Activated CD4-positive, alpha-beta T cell treated with anti-CD3 and anti-CD28 coated beads, Interleukin-2, amount 10 ng/mL, durations not matched to agents 7 days and 5 days (primary cell): Measurements from ENCODE around the gene TRIM38. TPM values are rescaled to one million over a fixed set of nuclear protein-coding genes. Genes with fewer than 3 reads are reported as not detected.

Source experiments
- CTCF ChIA-PET: fragments of 350-600 bp; sonication (Branson Sonifier 250); formaldehyde crosslinking; loops from one replicate; lab custom pipeline; 2021; ENCODE audit warnings: antibody characterized with exemption; lab: Charles Lee
- POLR2A ChIA-PET: fragments of 350-600 bp; sonication (Branson Sonifier 250); formaldehyde crosslinking; loops from one replicate; lab custom pipeline; 2021; ENCODE audit warnings: antibody characterized with exemption; lab: Charles Lee
- DNase-seq: peaks from one replicate; pipeline ENCODE4 v3.0.0-alpha.2; 2020
- H3K27ac Mint-ChIP-seq: one replicate; pipeline ENCODE4 v1.8.0; 2021; ENCODE audit warnings: mild to moderate bottlenecking, moderate library complexity, mixed read lengths
- H3K27me3 Mint-ChIP-seq: one replicate; pipeline ENCODE4 v1.8.0; 2021; ENCODE audit warnings: mixed read lengths
- H3K36me3 Mint-ChIP-seq: one replicate; pipeline ENCODE4 v1.8.0; 2021; ENCODE audit warnings: low read depth, mixed read lengths
- H3K4me1 Mint-ChIP-seq: one replicate; pipeline ENCODE4 v1.8.0; 2021; ENCODE audit warnings: mixed read lengths
- H3K4me3 Mint-ChIP-seq: one replicate; pipeline ENCODE4 v1.8.0; 2021; ENCODE audit warnings: mild to moderate bottlenecking, moderate library complexity, mixed read lengths
- H3K9me3 Mint-ChIP-seq: one replicate; pipeline ENCODE4 v1.8.0; 2021; ENCODE audit warnings: mixed read lengths
- total RNA-seq, 2 experiments: library from RNA; stranded (reverse); gene quantifications; one replicate each; pipeline ENCODE4 v1.2.3, GENCODE V29; 2021

The TRIM38 gene
- total RNA-seq, 2 experiments from 2014 or later, result 25.4 to 27.6 TPM

GRCh38 chr6:26017632-26017966 lies 55.0 kb downstream of the TRIM38 start:
- ChIA-PET POLR2A (interaction anchor here (0.6 to 1.9 kb wide), 5 partner anchors 9 to 1843 kb away, joined by 3 to 11 read pairs (median 5); a partner anchor contains a TSS), CTCF (interaction anchor here (0.6 to 17.7 kb wide), 15 partner anchors 9 to 1444 kb away, joined by 3 to 157 read pairs (median 3); a partner anchor contains a TSS)

GRCh38 chr6:26019261-26019830 lies 56.7 kb downstream of the TRIM38 start:
- no peaks in the 10 kb centered on the region for H3K27me3 Mint-ChIP-seq
- DNase-seq, result no peak
- H3K4me1 Mint-ChIP-seq, result peaks cover 51% of the 10 kb centered on the region
- peaks cover 8% of the 10 kb centered on the region for H3K9me3 Mint-ChIP-seq
- POLR2A ChIA-PET, result interaction anchor here (0.6 to 4.3 kb wide), 5 partner anchors 13 to 253 kb away, joined by 3 to 83 read pairs (median 11); partner anchors contain the start of gene TRIM38
- CTCF ChIA-PET, result interaction anchor here (1.4 to 10.2 kb wide), 5 partner anchors 13 to 61 kb away, joined by 3 to 113 read pairs (median 23); a partner anchor contains a TSS
- peak overlapping the region; percentile 100 for H3K27ac Mint-ChIP-seq
- H3K36me3 Mint-ChIP-seq, result peaks cover 12% of the 10 kb centered on the region
- peak overlapping the region; percentile 91 for H3K4me3 Mint-ChIP-seq

More at GRCh38 chr6:26017632-26017966, 55.0 kb downstream of the TRIM38 start:
- Mint-ChIP-seq H3K4me3 (peak overlapping the region; percentile 68), H3K36me3 (peaks cover 12% of the 10 kb centered on the region), H3K27ac (peak overlapping the region; percentile 94), H3K9me3 (peaks cover 8% of the 10 kb centered on the region), H3K27me3 (no peaks in the 10 kb centered on the region), H3K4me1 (peaks cover 35% of the 10 kb centered on the region)
- DNase-seq, result peak; percentile 77

GRCh38 chr6:26019967-26020328 lies 57.3 kb downstream of the TRIM38 start:
- Mint-ChIP-seq H3K4me3 (peak overlapping the region; percentile 91), H3K27ac (peak overlapping the region; percentile 100), H3K4me1 (peaks cover 57% of the 10 kb centered on the region), H3K27me3 (no peaks in the 10 kb centered on the region), H3K9me3 (peaks cover 8% of the 10 kb centered on the region), H3K36me3 (peaks cover 12% of the 10 kb centered on the region)
- ChIA-PET CTCF (interaction anchor here (0.9 to 10.2 kb wide), 7 partner anchors 9 to 61 kb away, joined by 3 to 113 read pairs (median 6); a partner anchor contains a TSS), POLR2A (interaction anchor here (0.5 to 4.3 kb wide), 14 partner anchors 9 to 1845 kb away, joined by 3 to 83 read pairs (median 4); partner anchors contain the start of gene TRIM38)
- no peak for DNase-seq

GRCh38 chr6:26020329-26021000 lies 57.9 kb downstream of the TRIM38 start:
- peaks cover 62% of the 10 kb centered on the region for H3K4me1 Mint-ChIP-seq
- H3K9me3 Mint-ChIP-seq, result peaks cover 8% of the 10 kb centered on the region
- ChIA-PET POLR2A (interaction anchor here (0.5 to 4.3 kb wide), 23 partner anchors 9 to 1851 kb away, joined by 3 to 83 read pairs (median 4); partner anchors contain the start of gene TRIM38), CTCF (interaction anchor here (0.7 to 10.2 kb wide), 9 partner anchors 9 to 146 kb away, joined by 3 to 113 read pairs (median 5); partner anchors contain the start of gene SLC17A3)
- H3K4me3 Mint-ChIP-seq, result peak overlapping the region; percentile 91
- peaks cover 12% of the 10 kb centered on the region for H3K36me3 Mint-ChIP-seq
- H3K27me3 Mint-ChIP-seq, result no peaks in the 10 kb centered on the region
- peak; percentile 86 for DNase-seq
- H3K27ac Mint-ChIP-seq, result peak overlapping the region; percentile 100

GRCh38 chr6:26021001-26021349 lies 58.4 kb downstream of the TRIM38 start:
- H3K9me3 Mint-ChIP-seq, result peaks cover 8% of the 10 kb centered on the region
- H3K27me3 Mint-ChIP-seq, result no peaks in the 10 kb centered on the region
- peaks cover 68% of the 10 kb centered on the region for H3K4me1 Mint-ChIP-seq
- POLR2A ChIA-PET, result interaction anchor here (0.6 to 4.3 kb wide), 22 partner anchors 11 to 1851 kb away, joined by 3 to 83 read pairs (median 6); a partner anchor contains a TSS
- peaks cover 12% of the 10 kb centered on the region for H3K36me3 Mint-ChIP-seq
- peak; percentile 65 for DNase-seq
- peak overlapping the region; percentile 100 for H3K27ac Mint-ChIP-seq
- CTCF ChIA-PET, result interaction anchor here (0.7 to 10.2 kb wide), 8 partner anchors 9 to 147 kb away, joined by 3 to 113 read pairs (median 6); partner anchors contain the start of gene SLC17A3
- peak overlapping the region; percentile 91 for H3K4me3 Mint-ChIP-seq

GRCh38 chr6:26021350-26022131 lies 58.9 kb downstream of the TRIM38 start:
- peak; percentile 95 for DNase-seq
- no peaks in the 10 kb centered on the region for H3K27me3 Mint-ChIP-seq
- POLR2A ChIA-PET, result interaction anchor here (0.6 to 4.3 kb wide), 25 partner anchors 10 to 1872 kb away, joined by 3 to 83 read pairs (median 5); a partner anchor contains a TSS
- H3K9me3 Mint-ChIP-seq, result peaks cover 8% of the 10 kb centered on the region
- peak overlapping the region; percentile 100 for H3K27ac Mint-ChIP-seq
- CTCF ChIA-PET, result interaction anchor here (0.7 to 10.2 kb wide), 7 partner anchors 9 to 147 kb away, joined by 3 to 113 read pairs (median 6); partner anchors contain the start of gene SLC17A3
- H3K36me3 Mint-ChIP-seq, result peaks cover 12% of the 10 kb centered on the region
- peaks cover 73% of the 10 kb centered on the region for H3K4me1 Mint-ChIP-seq
- peak overlapping the region; percentile 91 for H3K4me3 Mint-ChIP-seq

- peaks cover 6% of the 10 kb centered on the region for H3K9me3 Mint-ChIP-seq
- peak; percentile 73 for DNase-seq
- POLR2A ChIA-PET, result interaction anchor here (0.6 to 4.3 kb wide), 14 partner anchors 10 to 1871 kb away, joined by 3 to 83 read pairs (median 6); a partner anchor contains a TSS
Observed at GRCh38 chr6:26022132-26022472, 59.5 kb downstream of the TRIM38 start.

GRCh38 chr6:26022737-26023136 lies 60.1 kb downstream of the TRIM38 start:
- POLR2A ChIA-PET, result interaction anchor here (0.5 to 4.3 kb wide), 13 partner anchors 9 to 1870 kb away, joined by 4 to 83 read pairs (median 6); a partner anchor contains a TSS
- Mint-ChIP-seq H3K4me3 (peak overlapping the region; percentile 91), H3K4me1 (peaks cover 76% of the 10 kb centered on the region), H3K27me3 (peaks cover 3% of the 10 kb centered on the region), H3K27ac (peak overlapping the region; percentile 100), H3K9me3 (peaks cover 6% of the 10 kb centered on the region), H3K36me3 (peaks cover 13% of the 10 kb centered on the region)
- DNase-seq, result no peak
- CTCF ChIA-PET, result interaction anchor here (1.0 to 10.2 kb wide), 5 partner anchors 9 to 30 kb away, joined by 3 to 113 read pairs (median 23); a partner anchor contains a TSS

More at GRCh38 chr6:26022132-26022472, 59.5 kb downstream of the TRIM38 start:
- Mint-ChIP-seq H3K27me3 (peaks cover 1% of the 10 kb centered on the region), H3K4me1 (peaks cover 74% of the 10 kb centered on the region), H3K27ac (peak overlapping the region; percentile 100), H3K4me3 (peak overlapping the region; percentile 91), H3K36me3 (peaks cover 13% of the 10 kb centered on the region)
- CTCF ChIA-PET, result interaction anchor here (1.2 to 10.2 kb wide), 4 partner anchors 10 to 30 kb away, joined by 3 to 113 read pairs (median 24); a partner anchor contains a TSS

- CTCF ChIA-PET, result interaction anchor here (2.1 to 11.3 kb wide), 4 partner anchors 11 to 99 kb away, joined by 9 to 121 read pairs (median 16); a partner anchor contains a TSS
- H3K4me3 Mint-ChIP-seq, result peak overlapping the region; percentile 29
- peaks cover 79% of the 10 kb centered on the region for H3K4me1 Mint-ChIP-seq
- POLR2A ChIA-PET, result interaction anchor here (0.6 to 11.7 kb wide), 5 partner anchors 8 to 1865 kb away, joined by 3 to 504 read pairs (median 3); a partner anchor contains a TSS
- peak overlapping the region; percentile 100 for H3K27ac Mint-ChIP-seq
- H3K36me3 Mint-ChIP-seq, result peaks cover 3% of the 10 kb centered on the region
- H3K27me3 Mint-ChIP-seq, result peaks cover 3% of the 10 kb centered on the region
- DNase-seq, result no peak
- H3K9me3 Mint-ChIP-seq, result peaks cover 1% of the 10 kb centered on the region
Observed at GRCh38 chr6:26024651-26025046, 62.0 kb downstream of the TRIM38 start.

- CTCF ChIA-PET, result interaction anchor here (0.8 to 11.3 kb wide), 11 partner anchors 8 to 174 kb away, joined by 3 to 121 read pairs (median 6); a partner anchor contains a TSS
- H3K36me3 Mint-ChIP-seq, result peaks cover 2% of the 10 kb centered on the region
- POLR2A ChIA-PET, result interaction anchor here (0.6 to 11.7 kb wide), 12 partner anchors 8 to 1864 kb away, joined by 3 to 504 read pairs (median 10); a partner anchor contains a TSS
- H3K27me3 Mint-ChIP-seq, result peaks cover 3% of the 10 kb centered on the region
- H3K27ac Mint-ChIP-seq, result peak overlapping the region; percentile 100
- no peak for DNase-seq
- peaks cover 82% of the 10 kb centered on the region for H3K4me1 Mint-ChIP-seq
- no peaks in the 10 kb centered on the region for H3K9me3 Mint-ChIP-seq
- peak overlapping the region; percentile 88 for H3K4me3 Mint-ChIP-seq
Observed at GRCh38 chr6:26025047-26025893, 62.7 kb downstream of the TRIM38 start.
